Hematopoietic multipotent progenitor cell treated with erythropoietin and hydrocortisone succinate and interleukin-3 and kit ligand, for 17 days (in vitro differentiated cells): ENCODE results near the gene APOF.
A peak's percentile ranks its signal among the peaks of the same experiment; 100 is the strongest.
"Not testable (repeated sequence)": the region's sequence is repeated elsewhere in the genome, so short reads cannot be mapped to it uniquely, and the experiment has no call there.

Experiments
- DNase-seq: peaks from one replicate; pipeline ENCODE4 v3.0.0-alpha.2; 2015; ENCODE audit warnings: low spot score

The APOF gene

DNA sequence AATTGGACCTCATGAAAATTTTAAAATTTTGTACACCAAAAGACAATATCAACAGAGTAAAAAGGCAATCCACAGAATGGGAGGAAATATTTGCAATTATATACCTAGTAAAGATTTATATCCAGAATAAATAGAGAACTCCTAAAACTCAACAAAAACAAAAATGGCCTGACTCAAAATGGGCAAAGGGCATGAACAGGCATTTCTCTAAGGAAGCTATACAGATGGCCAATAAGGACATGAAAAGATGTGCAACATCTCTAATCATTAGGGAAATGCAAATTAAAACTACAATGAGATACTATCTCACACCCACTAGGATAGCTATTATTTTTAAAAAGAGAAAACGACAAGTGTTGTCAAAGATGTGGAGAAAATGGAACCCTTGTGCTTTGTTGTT lies 10.9 kb upstream of the APOF start:
- no peak for DNase-seq

DNA sequence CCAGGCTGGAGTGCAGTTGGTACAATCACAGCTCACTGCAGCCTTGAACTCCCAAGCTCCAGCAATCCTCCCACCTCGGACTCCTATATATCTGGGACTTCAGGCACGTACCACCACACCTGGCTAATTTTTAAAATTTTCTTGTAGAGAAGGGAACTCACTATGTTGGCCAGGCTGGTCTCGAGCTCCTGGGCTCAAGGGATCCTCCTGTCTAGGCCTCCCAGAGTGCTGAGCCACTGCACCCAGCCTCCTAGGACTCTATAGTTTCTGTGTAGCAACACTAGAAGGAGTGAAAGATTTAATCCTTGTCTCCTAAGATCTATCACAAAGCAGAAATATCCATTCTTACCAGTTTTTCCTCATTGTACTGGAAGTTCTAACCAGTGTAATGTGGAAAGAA lies 4.3 kb upstream of the APOF start:
- no peak for DNase-seq

DNA sequence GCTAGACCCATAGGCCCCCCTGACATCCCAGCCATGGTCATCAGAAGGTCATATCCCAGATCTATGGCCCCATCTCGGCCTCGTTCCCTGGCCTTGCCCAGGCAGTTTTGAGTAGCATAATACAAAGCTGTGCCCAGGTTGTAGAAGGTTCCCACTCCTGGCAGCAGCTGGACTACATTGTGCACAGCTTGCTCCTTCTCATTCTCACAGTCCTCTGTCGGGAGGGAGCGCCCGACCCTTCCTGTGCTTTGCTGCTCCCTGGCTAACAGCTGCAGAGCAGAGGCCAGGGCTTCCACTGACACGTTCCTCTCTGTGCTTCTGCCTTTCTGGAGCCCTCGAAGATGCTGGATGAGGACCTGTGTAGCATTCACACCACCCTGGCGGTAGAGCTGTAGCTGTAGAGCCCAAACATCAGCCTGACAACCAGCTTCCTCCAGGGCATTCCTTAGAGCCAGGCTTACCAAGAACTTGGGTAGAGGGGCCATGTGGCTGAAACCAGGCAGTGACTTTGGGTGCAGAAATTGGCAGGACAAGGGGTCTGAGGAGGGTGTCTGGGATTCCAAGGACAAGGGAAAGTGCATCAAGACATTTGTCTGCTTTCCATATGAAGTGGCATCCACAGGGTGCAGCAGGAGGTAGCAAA lies 1.0 kb downstream of the APOF start:
- DNase-seq, result no peak

DNA sequence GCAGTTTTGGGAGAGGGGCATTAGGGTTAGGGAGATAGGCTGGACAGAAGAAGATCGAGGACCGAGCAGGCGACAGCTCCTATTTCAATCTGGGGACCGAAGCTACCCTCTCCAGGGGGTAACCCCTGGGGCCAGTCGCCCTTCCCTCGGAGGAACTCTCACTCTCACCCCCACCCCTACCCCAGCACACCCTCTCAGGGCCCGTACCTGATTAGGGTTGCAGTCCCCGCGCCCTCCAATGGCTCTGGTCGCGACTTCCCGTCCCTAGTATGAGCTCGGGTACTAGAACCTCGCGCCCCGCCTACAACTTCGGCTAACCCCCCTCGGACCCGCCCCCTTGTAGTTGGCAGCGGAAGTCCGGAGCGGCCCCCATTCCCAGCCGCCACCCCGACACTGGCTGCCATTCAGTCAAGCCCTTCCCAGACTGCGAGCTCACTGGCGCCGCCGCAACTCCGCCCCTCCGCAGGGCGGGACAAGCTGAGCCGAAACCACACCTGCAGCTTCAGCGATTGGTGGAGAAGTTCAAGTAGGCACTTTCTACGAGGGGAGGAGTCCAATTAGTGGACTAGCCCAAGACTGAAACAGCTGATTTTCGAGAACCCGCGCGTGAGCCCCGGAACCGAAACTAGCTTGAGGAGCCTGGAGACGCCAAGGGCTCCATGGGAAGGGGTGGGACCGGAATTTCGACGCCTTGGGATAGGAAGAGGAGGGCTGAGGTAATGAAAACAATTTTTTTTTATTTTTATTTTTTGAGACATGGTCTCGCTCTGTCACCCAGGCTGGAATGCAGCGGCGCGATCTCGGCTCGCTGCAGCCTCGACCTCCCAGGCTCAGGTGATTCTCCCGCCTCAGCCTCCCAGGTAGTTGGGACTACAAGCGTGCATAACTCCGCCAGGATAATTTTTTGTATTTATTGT lies 2.5 kb downstream of the APOF start, which contains the start of gene STAT2:
STAT2 (minus strand) TSS at position 257 of the 917 bp plus-strand sequence. CDS start 3,536 bp downstream, outside the sequence.
- peak; percentile 97 for DNase-seq

DNA sequence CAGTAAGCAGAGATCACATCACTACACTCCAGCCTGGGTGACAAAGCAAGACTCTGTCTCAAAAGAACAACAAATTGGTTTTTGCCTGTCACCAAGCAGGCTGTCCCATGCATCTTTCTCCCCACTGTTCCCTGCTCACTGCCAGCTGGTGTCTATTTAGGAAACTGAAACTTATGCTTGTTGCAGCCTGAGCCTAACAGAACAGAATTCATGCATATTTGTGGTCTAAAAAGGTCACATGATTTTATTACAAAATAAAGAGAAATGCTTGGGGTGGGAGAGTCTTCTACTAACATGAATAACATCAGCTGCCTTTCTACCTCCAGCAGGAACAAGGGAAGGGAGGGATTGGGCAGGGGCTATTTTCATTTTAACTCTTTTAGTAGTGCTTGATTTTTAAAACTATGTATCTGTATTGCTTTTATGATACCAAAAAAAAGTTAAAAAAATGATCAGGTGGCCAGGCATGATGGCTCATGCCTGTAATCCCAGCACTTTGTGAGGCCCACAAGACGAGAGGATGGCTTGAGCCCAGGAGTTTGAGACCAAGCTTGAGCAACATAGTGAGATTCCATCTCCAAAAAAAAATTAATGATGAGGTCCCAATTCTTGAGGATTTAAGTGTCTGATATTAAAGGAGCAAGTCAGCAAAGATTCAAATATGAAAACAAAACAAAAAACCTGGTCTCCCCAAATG lies 3.7 kb downstream of the APOF start:
- DNase-seq, result no peak

DNA sequence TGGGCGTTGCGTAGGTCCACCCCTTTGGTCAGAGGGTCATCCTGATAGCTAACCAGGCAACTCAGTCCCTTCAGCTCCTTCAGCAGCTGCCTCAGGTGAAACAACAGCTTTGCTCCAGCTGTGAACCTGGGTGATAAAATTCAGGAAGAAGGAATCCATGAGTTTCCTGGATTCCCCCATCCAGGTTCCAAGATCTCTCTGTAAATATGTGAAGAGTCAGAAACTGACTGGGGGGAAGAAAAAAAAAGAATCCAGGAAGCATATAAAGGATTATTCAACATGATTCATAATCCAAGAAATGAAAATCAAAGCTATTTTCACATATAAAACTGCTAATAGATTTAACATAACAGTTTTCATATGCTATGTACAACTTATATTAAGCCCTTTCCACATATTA lies 11.3 kb downstream of the APOF start:
- DNase-seq, result no peak

DNA sequence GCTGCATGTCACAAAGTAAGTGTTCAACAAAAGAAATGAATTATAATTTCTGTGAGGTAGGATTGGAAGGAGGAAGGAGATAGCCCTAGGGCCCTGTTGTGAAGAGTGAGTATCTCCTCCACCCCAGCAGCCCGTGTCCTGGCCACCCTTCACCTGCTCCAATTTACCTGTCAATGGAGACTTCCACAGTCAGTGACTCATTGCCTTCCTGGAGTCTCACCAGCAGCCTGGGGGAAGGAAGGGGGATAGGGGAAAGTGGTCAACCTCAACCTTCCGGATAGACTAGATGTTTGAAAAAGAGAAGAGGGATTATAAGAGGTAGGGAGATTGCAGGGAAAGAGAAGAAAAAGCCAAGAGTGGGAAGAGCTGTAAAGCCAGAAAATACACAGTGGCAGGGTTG lies 12.0 kb downstream of the APOF start:
- DNase-seq, result no peak

DNA sequence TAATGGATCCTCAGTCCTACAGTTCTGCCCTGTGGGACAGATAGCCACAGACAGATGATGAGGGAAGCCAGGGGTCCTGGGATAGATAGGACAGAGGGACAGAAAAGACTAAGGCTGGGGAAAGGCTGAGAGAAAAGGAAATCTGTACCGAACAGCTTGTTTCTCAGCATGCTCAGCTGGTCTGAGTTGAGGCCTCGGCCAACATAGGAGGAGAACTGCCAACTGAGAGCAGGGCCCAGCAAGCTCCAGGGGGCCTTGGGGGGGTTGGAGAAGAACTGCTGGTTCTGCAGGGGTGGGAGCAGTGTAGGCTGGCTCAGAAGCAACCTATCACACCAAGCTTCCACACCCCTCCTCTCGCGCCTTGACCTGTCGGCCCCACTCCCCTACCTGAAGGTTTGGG lies 13.9 kb downstream of the APOF start:
- no peak for DNase-seq

DNA sequence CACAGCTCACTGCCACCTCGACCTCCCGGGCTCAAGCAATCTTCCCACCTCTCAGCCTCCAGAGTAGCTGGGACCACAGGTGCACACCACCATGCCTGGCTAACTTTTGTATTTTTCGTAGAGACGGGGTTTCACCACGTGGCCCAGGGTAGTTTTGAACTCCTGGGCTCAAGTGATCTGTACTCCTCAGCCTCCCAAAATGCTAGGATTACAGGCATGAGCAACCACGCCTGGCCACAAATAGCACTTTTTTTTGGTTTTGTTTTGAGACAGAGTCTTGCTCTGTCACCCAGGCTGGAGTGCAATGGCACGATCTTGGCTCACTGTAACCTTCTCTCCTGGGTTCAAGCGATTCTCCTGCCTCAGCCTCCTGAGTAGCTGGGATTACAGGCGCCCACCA lies 15.4 kb downstream of the APOF start:
- DNase-seq, result not testable (repeated sequence)

DNA sequence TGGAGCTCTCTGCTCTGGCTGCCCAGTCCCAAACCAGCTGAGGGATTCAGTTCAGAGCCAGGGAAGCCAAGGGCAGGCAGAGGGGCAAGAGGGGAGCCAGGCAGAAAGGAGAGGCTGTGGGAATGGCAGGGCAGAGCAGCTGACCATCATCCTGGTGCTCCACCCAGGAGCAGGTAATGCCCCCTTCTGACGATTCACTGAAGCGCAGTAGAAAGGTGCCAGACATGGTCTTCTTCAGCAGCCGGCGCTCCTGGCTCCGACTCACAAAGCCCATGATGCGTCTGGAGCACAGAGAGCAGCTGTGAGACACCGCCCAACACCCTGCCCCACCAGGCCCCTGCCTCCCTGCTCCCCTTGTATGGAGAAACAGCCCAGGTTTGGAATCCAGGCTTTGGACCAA lies 16.0 kb downstream of the APOF start:
- DNase-seq, result no peak

DNA sequence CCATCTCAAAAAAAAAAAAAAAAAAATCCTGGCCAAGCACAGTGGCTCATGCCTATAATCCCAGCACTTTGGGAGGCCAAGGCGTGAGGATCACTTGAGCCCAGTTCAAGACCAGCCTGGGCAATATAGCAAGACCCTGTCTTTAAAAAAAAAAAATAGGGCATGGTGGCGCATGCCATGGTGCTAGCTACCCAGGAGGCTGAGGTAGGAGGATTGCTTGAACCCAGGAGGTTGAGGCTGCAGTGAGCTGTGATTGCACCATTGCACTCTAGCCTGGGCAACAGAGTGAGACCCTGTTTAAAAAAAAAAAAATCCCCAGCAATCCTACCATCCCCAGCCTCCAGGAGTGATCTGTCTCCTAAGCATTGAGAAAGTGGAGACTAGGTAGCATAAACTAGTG lies 20.4 kb downstream of the APOF start:
- not testable (repeated sequence) for DNase-seq

DNA sequence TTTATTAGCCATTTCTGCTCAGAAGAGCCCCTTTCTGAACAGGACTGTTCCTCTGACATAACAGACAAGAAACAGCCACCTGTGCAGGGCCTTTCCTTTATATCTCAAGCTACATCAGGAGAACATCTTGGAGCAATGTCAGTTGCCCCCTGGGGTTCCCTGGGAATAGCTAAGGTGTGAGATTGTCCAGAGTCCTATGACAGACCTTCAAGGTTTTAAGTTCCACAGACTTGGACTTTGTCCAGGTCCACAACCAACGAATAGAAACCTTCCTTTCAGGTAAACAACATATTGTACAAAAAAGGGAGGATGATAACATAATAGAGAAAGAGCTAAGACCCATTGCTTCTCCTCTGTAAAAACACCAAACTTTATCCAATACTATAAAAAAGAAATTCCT lies 21.0 kb downstream of the APOF start:
- DNase-seq, result no peak

DNA sequence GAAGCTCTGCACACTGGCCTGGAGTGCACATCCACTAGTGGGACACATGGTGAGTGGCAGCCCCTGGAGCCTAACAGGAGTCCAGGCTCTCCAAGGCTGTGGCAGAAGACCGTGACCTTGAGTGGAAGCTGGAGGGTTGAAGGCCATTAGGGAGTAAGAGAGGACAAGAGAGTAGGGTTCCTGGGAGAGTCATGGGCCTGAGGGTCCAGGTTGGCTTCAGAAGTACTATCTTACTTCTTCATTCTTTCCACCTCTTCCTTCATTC lies 23.6 kb downstream of the APOF start:
- no peak for DNase-seq

DNA sequence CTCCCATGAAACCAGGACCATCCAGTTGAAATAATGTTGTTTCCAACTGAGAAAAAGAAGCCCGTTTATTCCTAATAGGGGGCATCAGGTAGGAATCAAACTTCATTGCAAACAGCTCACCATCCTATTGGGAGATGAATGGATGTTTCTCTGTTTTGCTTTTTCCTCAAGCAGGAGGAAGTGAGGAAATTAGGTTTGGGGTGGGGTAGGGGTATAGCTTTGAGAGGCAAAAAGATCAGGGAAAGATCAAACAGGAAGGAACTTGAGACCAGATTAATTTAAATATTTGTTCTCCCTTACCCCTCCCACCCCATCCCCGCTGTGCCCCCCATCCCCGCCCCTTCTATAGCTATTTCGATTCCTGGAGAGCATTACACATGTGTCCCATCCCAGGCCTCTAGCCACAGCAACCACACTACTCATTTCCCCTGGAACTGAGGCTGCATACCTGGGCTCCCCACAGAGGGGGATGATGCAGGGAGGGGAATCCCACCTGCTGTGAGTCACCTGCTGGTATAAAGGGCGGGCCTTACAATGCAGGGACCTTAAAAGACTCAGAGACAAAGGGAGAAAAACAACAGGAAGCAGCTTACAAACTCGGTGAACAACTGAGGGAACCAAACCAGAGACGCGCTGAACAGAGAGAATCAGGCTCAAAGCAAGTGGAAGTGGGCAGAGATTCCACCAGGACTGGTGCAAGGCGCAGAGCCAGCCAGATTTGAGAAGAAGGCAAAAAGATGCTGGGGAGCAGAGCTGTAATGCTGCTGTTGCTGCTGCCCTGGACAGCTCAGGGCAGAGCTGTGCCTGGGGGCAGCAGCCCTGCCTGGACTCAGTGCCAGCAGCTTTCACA lies 24.1 kb downstream of the APOF start, which contains the start of gene IL23A:
IL23A (plus strand) TSS at position 577 of the 850 bp plus-strand sequence; CDS start at position 738, 161 bp downstream.
- DNase-seq, result no peak

DNA sequence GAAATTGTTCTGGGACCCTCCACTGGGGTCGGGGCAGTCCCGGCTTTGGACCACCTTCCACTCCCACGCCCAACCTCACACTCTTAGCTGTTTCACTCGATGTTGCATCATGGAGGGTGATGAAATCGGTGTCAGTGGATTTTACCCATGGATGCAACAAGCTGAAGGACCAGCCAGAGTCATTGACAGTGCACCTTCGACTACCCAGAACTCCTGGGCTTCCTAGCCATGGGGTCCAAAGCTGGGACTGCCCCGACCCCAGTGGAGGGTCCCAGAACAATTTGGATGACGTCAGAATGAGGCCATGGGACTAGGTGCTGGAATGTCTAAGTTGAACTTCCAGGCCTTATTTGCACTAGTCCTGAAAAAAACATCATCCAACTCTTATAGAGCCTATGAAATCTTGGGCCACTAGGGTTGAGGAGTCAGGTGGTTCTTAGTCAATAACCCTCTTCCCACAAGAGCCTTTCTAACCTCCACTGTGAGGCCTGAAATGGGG lies 24.9 kb downstream of the APOF start:
- DNase-seq, result no peak

DNA sequence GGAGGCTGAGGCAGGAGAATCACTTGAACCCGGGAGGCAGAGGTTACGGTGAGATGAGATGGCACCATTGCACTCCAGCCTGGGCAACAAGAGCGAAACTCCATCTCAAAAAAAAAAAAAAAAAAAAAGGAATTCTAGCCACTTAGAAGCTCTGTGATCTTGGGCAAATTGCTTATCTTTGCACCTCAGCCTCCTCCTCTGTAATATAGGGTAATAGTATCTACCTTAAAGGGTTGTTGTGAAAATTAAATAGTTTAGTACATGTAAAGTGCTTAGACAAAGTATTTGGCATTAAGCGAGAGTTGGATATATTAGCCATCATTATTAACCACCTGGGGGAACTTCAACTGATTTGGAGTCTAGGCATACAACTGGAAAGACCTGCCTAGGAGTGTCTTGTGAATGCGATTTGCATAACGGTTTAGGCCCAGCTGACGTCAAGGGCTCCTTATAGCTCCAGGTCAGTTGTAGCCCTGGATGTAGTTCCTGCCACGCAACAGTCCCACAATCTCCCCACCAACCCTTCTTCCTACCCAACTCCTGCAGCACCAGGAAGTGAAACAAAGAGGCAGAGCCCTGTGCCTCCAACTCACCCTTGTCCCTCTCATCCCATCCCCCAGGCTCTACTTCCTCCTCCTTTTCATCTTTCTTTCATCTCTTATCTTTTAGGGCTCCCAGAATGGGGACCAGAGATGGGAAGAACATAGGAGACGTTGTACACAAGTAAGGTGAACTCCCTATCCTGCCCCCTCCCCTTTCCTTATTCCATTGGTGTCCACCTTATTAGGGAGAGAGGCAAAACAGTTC lies 26.1 kb downstream of the APOF start:
- no peak for DNase-seq

DNA sequence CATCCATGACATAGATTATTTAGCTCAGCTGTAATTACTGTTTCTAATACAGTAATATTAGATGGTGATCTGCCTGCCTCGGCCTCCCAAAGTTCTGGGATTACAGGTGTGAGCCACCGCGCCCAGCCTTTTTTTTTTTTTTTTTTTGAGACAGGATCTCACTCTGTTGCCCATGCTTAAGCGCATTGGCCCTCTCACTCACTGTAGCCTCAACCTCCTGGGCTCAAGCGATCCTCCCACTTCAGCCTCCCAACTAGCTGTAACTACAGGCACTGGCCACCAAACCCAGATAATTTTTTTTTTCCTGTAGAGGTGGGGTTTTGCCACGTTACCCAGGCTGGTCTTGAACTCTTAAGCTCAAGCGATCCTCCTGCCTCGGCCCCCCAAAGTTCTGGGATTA lies 27.1 kb downstream of the APOF start:
- not testable (repeated sequence) for DNase-seq

DNA sequence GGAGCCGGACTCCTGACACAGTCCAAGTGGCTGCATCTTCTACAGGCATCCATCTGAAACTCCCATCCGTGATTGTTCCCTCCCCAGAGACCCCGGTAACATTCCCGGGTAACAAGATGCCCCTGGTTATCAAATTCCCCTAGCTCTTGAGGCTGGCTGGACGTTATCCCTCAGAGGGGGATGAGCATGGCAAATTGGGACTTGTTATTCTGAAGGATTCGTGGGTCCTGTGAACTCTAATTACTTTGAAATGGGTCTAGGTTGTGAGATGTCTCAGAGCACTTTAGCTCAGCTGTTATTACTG lies 28.2 kb downstream of the APOF start:
- no peak for DNase-seq

DNA sequence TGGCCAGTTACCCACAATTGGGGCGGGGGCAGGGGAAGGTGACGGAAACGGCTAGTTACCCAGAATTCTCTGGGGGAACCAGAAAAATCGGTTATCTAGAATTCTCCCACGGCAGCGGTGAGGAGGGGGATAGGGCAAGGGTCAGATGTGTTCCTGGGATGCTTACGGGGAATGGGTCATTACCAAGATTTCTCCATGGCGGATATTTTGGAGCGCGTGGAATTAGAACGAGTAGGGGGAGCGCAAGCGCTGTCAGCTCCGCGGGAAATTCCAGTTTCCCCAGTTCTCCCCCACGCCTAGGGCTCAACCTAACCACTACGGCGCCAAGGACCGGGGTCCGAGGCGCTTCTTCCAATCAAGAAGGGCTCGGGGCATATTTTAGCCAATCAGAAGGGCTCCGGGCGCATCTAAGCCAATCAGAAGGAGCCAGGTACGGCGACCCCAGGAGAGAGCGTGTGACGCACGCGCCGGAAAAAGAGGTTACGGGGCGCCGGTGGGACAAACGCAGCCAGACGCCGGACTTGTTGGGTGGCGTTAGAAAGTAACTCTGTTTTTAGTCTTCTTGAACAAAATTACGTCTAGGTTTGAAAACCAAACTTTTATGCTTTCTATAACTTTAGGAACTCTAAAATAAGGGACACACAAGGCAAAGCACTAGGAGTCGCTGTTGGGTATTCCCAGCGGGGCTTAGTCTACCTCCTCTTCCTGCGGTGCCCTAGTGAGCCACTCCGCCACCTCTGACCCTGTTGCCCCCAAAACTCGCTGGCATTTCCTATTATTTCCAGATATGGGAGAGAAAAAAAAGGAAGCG lies 28.8 kb downstream of the APOF start, which contains the start of gene PAN2:
PAN2 (minus strand) TSS at position 322 of the 811 bp plus-strand sequence. CDS start 906 bp downstream, outside the sequence.
- DNase-seq, result peak; percentile 92

DNA sequence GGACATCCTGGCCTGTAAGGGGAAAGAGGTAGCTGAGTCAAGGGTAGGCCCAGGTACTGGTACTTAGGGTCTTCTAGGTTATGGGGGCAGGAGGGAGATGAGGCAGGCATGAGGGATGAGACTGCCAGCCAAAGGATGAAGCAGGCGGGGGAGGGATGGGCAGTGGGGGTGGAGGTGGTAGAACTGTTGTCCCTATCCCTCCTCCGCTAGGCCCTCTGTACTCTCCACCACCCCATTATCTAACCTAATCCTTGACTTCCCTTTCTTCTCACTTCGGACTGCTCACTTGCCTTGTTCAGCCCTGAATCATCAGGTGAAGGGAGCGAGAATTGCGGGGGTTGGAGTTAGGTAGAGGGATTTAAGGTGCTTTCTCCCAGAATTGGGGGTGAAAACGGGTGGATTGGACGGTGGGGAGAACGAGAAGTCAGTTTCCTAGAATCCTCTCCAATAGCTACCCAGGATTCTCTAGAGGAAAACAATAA lies 29.4 kb downstream of the APOF start:
- no peak for DNase-seq
